Retinal pigment epithelial cell (primary cell): ENCODE measurements around the gene MRPL30.
"Not testable (repeated sequence)": the region's sequence is repeated elsewhere in the genome, so short reads cannot be mapped to it uniquely, and the experiment has no call there.

Experiments
- DNase-seq: peaks from one replicate; pipeline ENCODE4 v3.0.0-alpha.2; 2010; ENCODE audit warnings: low read depth
- H3K4me3 ChIP-seq: 2 replicates; pipeline ENCODE4 v1.5.1; 2011; ENCODE audit warnings: mild to moderate bottlenecking, low read length, control low read depth, moderate library complexity
- TF ChIP-seq, protein P1 (sequence below): conservative IDR thresholded peaks from 2 replicates; pipeline ENCODE4 v1.5.1; 2011; ENCODE audit warnings: low read depth, low read length, control low read depth, inconsistent platforms

Gene MRPL30

DNA sequence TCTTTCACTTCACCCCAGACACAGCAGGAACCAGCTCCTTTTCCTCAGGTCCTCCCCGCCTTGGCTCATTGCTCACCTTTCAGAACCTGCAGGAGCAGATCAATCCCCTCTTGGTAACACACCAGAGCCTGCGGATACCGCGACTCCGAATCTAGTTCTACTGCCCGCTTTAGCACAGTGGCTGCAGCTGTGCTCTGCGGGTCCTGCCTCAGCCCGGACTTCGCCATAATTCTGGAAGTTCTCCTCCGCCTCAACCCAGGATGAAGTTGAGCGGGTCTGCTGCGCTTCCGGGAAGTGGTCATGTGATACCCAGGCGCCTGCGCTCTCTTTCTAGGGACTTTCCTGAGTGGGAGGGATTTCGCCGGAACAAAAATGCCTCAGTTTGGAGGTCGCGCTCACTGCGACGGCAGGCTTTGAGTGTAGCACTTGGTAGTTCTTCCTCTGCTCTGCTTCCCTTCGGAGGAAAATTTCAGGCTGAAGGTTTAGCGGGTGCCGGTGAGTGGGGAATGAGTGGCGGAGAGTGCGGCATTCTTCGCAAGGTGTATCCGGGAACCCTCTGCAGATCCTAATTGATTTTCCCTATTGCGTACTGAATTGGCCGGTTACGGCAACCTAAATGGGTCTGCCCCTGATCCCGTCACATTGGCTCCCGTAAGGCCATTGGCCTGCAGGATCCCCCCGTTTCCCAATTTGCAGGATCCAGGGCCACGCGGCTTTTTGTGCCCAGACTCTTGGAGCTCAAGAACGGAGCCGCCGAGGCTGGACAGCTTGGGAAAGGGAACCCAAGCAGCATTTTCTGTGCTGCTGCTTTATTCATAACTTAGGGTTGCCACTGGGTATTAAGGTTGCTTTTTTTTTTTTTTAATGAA, at the start of gene MRPL30, which contains the start of gene MITD1:
Gene MRPL30, plus strand, starts transcription at position 430 of the 869 bp plus-strand sequence. CDS start 5,020 bp downstream, outside the sequence.
Gene MITD1, minus strand, starts transcription at position 304 of the 869 bp plus-strand sequence. Its CDS starts 77 bp downstream, at position 227.
- DNase-seq = peak; percentile 89
- TF ChIP-seq, protein P1, sequence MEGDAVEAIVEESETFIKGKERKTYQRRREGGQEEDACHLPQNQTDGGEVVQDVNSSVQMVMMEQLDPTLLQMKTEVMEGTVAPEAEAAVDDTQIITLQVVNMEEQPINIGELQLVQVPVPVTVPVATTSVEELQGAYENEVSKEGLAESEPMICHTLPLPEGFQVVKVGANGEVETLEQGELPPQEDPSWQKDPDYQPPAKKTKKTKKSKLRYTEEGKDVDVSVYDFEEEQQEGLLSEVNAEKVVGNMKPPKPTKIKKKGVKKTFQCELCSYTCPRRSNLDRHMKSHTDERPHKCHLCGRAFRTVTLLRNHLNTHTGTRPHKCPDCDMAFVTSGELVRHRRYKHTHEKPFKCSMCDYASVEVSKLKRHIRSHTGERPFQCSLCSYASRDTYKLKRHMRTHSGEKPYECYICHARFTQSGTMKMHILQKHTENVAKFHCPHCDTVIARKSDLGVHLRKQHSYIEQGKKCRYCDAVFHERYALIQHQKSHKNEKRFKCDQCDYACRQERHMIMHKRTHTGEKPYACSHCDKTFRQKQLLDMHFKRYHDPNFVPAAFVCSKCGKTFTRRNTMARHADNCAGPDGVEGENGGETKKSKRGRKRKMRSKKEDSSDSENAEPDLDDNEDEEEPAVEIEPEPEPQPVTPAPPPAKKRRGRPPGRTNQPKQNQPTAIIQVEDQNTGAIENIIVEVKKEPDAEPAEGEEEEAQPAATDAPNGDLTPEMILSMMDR = no peak
- H3K4me3 ChIP-seq = peak within 1 kb of the TSS; percentile 93

DNA sequence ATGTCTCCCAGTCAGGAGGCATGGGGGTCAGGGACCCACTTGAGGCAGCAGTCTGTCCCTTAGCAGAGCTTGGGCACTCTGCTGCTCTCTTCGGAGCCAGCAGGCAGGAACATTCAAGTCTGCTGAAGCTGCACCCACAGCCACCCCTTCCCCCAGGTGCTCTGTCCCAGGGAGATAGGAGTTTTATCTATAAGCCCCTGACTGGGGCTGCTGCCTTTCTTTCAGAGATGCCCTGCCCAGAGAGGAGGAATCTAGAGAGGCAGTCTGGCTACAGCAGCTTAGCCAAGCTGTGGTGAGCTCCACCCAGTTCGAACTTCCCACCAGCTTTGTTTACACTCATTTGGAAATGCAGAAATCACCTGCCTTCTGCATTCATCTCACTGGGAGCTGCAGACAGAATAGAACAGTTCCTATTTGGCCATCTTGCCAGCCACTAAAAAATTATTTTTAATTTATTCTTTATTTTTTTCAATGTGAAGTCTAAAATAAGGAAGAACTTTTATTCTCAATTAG, 45.9 kb upstream of the MRPL30 start:
- DNase-seq, H3K4me3 ChIP-seq: not testable (repeated sequence)

DNA sequence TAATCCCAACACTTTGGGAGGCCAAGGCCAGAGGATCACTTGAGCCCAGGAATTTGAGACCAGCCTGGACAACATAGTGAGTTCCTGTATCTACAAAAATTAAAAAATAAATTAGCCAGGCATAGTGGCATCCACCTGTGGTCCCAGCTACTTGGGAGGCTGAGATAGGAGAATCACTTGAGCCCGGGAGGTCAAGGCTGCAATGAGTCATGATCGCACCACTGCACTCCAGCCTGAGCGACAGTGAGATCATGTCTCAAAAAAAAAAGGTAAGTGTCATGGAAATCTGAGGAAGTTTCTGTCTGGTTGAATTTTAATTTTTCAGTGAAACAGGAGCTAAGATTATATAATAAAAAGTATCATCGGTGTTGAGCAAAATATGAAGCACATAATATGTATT, 42.0 kb upstream of the MRPL30 start:
- H3K4me3 ChIP-seq = no peak overlapping the region
- DNase-seq = no peak
- TF ChIP-seq, protein P1 = no peak

GRCh38 chr2:99140056-99140859, 40.7 kb upstream of the MRPL30 start:
- no peak for DNase-seq
- H3K4me3 ChIP-seq = peak overlapping the region; percentile 86

GRCh38 chr2:99140860-99141109, 40.2 kb upstream of the MRPL30 start:
- H3K4me3 ChIP-seq = peak overlapping the region; percentile 86
- TF ChIP-seq, protein P1 = no peak
- DNase-seq = no peak

More at GRCh38 chr2:99140056-99140859, 40.7 kb upstream of the MRPL30 start:
- TF ChIP-seq, protein P1 = no peak

DNA sequence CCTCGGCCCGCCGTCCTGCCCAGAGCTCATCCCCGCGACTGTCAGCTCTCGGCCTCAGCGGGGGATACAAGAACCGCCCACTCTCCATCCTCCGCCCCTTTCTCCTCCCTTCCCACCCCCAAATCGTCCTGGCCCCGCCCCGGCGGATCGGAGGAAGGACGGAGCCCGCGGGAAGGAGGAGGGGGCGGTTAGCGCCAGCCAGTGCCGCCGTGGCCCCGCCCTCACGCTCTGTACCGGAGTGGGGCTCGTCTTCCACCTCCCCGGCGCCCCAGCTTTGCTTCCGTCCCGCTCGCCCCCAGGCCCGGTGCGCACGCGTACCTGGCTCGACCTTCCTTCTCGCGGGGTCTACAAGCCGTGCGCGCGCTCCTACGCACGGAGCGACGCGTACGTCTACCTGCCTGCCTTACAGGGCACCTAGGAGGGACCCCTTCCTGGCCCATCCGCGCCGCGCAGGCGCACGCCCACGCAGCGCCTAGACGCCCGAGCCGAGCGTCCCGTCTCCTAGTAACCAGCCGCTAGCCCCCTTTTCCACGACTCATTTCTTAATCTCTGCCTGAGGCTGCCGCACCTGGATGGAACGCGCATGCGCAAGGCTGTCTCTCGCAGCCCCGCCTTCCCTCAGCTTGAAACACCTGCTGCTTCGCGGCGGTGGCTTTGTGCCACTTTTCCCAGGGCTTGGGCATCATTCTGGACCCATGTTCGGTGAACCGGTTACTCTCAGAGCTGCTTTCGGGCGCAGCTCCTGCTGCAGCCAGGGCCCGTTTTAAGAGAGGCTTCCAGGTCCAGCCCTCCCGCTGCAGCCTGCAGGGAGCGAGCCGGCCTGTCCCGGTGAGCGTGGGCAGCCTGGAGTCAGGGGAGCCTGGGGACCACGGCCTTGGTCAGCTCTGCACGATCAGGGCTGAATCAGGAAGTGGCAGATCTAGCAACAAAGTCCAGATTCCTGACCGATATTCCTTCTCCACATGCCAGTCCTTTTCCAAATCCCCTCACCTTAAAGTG, 39.6 kb upstream of the MRPL30 start, which contains the start of gene C2orf15:
Gene C2orf15, plus strand, starts transcription at position 598 of the 999 bp plus-strand sequence. CDS start 8,852 bp downstream, outside the sequence.
- DNase-seq = peak; percentile 65
- TF ChIP-seq, protein P1 = no peak
- peak within 1 kb of the TSS; percentile 86 for H3K4me3 ChIP-seq
